GF-D8 (cell line): ENCODE measurements around the gene S100A5.
"Not testable (repeated sequence)": the region's sequence is repeated elsewhere in the genome, so short reads cannot be mapped to it uniquely, and the experiment has no call there.

Source experiments
- DNase-seq: peaks from one replicate; lab custom pipeline; 2025; lab: John Stamatoyannopoulos, UW

Gene S100A5, protein sequence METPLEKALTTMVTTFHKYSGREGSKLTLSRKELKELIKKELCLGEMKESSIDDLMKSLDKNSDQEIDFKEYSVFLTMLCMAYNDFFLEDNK

DNA sequence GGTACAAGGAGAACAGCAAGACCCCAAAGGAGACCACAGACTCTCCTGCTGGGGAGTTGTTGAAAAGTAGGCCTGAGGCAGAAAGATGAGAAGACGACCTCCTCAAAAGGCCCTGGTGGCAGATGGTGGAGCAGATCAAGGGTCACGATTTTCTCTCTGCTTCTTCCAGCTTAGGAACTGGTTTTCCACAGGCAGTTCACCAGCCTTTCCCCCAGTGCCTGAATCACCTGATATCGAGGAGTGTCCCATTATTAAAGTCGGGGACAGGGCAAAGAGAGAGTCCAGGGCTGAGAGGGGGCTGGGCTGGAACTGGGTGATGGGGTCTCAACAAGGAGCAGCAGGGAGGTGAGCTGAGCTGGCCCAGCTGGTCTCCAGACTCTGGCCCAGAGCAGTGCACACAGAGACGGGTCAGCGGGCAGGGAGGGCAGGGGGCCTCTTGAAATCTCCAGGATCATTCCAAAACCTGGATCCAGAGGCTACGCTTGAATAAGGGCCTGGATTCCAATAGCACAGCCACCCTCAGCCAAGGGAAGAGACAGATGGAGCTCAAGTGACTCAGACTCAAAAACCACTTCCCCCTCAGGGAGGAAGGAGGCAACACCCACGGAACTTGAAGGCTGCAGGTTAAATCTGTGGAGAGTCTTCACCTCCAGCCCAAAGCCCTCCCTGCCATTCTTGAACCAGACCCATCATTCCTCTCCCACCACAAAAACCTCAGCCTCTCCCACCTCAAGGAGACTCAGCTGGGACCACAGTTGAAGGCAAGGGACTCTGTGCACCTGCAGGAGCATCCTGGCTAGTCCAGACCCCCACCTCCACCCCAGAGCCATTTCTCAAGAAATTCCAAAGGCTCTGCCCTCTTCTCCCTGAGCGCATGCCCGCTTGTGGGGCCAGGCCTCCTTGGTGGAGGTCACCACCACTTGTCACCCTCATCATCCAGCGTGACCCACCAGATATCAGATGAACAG is at the start of gene S100A5:
S100A5 (minus strand) TSS at position 541 of the 968 bp plus-strand sequence. CDS start 743 bp downstream, outside the sequence.
- peak; percentile 21 for DNase-seq

DNA sequence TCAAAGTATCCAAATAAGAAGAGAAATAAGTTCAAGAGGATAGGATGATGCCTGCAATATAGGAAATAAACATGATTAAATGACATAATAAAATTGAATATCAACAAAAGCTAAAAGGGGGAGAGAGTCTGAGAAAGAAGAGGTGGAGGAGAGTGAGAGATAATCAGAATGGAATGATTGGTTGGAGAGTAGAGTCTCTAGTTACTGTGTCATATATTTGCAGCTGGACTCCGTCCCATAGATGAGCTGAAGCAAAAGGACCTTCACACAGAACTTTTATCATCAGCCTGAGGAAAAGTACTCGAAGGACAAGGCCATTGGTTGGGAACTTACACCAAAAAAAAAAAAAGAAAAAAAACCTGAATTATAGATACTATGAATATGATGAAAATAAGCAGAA is 47.7 kb upstream of the S100A5 start:
- no peak for DNase-seq

DNA sequence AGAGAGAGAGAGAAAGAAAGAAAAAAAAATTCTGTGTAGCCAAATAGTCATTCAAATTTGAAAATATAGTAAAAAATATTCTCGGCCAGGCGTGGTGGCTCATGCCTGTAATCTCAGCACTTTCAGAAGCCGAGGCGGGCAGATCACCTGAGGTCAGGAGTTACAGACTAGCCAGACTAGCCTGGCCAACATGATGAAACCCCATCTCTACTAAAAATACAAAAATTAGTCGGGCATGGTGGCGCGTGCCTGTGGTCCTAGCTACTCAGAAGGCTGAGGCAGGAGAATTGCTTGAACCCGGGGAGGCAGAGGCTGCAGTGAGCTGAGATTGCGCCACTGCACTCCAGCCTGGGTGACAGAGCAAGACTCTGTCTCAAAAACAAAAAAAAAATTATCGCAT is 47.3 kb upstream of the S100A5 start:
- not testable (repeated sequence) for DNase-seq

DNA sequence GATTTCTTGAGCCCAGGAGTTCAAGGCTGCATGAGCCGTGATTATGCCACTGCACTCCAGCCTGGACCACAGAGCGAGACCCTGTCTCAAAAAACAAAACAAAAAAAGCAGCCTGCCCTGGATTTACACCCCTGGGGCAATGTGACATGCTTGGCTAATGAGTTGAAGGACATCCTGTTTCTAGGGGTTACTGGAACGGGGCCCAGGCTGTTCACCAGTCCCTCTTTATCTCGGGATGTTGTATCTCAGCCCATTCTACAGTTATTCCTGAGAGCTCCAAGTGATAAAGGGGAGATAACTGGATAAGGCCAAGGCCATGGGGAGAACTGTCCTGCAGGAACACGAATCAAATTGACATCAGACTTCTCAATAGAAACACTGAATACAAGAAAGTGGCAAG is 46.6 kb upstream of the S100A5 start:
- DNase-seq: no peak

DNA sequence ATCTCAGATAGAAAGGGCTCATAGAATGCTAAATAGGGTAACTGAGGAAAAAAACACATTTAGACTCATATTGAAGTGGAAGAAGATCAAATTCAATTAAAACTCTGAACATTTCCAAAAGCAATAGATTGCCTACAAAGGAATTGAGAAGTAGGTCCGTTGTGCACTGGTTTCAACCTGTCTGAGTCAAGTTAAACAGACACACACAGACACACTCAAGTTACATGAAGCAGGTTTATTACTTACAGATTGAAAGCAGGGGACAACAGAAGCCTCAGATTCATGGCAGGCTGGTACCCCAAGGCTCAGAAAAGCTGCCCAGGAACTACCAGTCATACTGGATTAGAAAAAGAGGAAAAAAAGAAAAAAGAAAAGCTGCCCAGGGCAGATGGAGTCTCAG is 45.6 kb upstream of the S100A5 start:
- no peak for DNase-seq

DNA sequence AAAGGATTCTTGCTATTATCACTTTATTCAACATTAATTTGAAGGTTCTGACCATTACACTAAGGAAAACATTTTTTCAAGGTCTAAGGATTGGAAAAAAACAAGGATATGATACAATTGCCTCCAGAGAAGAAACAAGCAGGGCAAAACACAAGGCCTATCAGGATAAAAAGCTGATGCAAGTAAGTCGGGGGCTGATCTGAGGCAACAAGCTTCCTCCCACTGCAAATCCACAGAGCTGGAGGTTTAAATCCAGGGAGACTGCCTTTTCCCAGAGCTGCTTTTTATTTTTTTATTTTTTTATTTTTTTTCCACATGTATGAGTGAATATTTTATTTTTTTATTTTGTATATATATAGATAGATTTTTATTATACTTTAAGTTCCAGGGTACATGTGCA is 44.3 kb upstream of the S100A5 start:
- DNase-seq: no peak

DNA sequence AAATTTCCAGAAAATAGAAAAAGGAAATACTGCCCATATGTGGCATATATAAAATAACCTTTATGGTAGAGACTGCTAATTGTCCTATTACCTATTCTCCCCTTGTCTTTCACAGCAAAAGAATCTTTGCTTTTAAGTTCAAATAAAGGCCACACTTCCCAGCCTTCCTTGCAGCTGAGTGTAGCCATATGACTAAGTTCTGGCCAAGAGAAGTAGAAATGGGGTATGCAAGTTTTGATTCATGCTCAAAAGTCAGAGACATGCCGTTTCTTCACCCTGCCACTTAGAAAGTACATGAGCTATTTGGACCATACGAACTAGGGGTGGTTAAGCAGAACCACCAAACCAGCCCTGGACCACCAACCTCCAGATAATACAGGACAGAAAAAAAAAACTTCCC is 43.2 kb upstream of the S100A5 start:
- DNase-seq: no peak

DNA sequence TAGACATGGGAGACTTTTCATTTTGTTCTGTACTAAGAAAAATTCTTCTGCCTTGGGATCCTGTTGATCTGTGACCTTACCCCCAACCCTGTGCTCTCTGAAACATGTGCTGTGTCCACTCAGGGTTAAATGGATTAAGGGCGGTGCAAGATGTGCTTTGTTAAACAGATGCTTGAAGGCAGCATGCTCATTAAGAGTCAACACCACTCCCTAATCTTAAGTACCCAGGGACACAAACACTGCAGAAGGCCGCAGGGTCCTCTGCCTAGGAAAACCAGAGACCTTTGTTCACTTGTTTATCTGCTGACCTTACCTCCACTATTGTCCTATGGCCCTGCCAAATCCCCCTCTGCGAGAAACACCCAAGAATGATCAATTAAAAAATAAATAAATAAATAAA is 42.8 kb upstream of the S100A5 start:
- DNase-seq: not testable (repeated sequence)

DNA sequence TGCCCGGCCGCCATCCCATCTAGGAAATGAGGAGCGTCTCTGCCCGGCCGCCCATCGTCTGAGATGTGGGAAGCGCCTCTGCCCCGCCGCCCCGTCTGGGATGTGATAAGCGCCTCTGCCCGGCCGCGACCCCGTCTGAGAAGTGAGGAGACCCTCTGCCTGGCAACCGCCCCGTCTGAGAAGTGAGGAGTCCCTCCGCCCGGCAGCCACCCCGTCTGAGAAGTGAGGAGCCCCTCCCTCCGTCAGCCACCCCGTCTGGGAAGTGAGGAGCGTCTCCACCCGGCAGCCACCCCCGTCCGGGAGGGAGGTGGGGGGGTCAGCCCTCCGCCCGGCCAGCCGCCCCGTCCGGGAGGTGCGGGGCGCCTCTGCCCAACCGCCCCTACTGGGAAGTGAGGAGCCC is 42.1 kb upstream of the S100A5 start:
- DNase-seq: not testable (repeated sequence)

DNA sequence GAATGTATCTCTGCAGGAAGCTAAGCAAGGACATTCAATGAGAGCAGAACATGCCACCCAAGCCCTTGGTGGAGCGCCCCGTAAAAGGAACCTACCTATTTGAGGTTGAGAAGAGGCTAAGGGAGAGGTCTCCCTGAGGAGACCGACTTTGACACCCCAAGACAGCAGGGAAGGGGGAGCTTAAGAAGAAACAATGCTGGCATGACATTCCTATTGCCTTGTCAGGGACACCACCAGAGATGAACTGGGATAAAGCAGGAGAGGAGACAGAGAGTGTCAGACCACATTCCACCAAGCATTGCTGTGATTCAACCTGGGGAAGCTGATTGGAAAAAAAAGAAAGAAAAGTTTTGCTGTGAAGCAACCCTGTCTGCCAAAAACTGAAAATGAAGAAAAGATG is 38.2 kb upstream of the S100A5 start:
- DNase-seq: no peak

DNA sequence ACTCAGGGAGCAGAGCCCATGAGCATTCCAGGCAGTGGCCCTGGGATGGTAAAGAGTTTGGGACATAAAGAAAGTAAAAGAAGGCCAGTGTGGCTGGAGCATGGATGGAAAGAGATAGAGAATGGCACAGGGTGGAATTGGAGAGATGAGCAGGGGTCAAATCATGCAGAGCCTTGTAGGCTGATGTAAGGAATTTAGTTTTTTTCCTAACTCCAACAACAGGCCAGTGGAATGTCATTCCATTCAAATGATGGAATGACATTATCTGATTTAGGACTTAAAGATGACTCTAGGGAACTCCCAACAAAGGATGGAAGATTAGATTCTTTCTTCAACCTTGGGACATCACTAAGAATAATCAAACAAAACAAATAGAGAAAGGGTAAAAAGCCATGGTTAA is 37.8 kb upstream of the S100A5 start:
- no peak for DNase-seq

DNA sequence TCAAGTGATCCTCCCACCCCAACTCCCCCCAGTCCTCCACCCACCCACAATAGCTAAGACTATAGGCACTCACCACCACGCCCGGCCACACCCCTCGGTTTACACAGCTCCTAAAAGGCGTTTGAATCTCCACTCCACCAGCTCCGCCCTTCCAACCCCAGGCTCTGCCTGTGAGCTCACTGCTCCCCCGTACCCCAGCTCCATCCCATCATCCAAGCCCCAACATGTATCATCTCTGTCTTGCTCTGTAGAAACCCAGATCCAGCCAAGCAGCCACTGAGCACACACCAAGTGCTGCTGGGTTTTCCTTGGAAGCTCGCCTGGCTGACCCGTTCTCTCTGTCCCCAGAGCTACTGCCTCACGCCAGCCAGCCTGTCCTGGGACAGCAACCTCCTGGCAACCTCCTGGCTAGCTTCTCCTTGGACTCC is 36.9 kb upstream of the S100A5 start:
- no peak for DNase-seq

DNA sequence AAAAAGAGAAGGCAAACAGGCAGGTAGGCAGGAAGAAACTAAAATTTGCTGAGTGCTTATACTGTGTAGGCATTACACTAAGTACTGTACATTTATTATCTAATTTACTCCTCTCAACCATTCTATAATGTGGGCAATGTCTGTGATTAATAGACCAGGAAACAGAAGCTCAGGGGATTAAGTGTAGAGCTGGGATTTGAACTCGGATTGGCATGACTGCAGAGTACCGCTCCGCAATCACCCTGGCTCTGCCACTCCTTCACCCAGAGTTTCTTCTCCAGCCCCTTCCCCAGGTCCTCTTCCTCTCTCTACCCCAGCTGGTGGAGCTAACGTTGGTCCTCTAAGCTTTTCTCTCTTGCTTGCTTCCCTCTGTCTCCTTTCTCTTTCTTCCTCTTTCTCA is 36.4 kb upstream of the S100A5 start:
- DNase-seq: no peak

DNA sequence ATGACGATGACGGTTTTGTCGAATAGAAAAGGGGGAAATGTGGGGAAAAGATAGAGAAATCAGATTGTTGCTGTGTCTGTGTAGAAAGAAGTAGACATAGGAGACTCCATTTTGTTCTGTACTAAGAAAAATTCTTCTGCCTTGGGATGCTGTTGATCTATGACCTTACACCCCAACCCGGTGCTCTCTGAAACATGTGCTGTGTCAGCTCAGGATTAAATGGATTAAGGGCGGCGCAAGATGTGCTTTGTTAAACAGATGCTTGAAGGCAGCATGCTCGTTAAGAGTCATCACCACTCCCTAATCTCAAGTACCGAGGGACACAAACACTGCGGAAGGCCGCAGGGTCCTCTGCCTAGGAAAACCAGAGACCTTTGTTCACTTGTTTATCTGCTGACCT is 34.8 kb upstream of the S100A5 start:
- not testable (repeated sequence) for DNase-seq

DNA sequence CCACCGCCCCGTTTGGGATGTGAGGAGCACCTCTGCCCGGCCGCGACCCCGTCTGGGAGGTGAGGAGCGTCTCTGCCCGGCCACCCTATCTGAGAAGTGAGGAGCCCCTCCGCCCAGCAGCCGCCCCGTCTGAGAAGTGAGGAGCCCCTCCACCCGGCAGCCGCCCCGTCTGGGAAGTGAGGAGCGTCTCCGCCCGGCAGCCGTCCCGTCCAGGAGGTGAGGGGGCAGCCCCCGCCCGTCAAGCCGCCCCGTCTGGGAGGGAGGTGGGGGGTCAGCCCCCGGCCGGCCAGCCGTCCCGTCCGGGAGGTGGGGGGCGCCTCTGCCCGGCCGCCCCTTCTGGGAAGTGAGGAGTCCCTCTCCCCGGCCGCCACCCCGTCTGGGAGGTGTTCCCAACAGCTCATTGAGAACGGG is 34.4 kb upstream of the S100A5 start:
- DNase-seq: not testable (repeated sequence)

DNA sequence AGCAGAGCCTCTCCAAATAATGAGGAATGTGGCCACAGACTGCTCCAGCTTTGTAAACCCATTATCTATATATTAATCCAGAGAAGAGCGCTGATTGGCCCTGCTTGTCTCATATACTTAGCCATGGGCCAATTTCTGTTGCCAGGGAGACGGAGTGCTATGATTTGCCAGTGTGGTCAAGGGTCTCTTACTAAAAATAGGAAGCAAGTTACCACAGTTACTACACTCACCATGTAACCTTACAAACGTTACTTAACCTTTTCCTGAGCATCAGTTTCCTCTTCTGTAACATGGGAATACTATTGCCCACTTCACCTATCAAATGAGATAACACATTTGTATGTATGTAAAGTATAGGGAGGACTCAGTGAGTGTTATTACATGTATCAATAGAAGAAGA is 32.6 kb upstream of the S100A5 start:
- DNase-seq: no peak

DNA sequence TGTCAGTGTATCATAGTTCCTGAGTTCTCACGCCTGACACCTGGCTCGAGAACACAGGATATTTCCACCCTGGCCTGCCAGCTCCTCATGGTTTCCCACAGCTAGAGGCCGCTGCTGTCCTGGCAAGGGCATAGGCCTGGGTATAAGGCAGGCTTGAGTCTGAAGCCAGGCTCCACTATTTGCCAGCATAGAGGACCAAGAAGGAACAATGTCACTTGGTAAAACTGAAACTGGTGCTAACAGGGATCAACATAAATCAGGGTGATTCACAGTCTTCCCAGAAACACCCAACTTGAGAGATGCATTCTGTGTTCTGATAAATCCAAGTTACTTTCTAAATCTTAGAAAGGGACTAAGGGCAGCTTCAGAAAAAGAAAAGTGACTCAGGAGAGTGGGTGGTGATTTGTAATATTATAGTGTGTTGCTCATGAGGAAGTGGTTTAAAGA is 31.9 kb upstream of the S100A5 start:
- DNase-seq: peak; percentile 10

DNA sequence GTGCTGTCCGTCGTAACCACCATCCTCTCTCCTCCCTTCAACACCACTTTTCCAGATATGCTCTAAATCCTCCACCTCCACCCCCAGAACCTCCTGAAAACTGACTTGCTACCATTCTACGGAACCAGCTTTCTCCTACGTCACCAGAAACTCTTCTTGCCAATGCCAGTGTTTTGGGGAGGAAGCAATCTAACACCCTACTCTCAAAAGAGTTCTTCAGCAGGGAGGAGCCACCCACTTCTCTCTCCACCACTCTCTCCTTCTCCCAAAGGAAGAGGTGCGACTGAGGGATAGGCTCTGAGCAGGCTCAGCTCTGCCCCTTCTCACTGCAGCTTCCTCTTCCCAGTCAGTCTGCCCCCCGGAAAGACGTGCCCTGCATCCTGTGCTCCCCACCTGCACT is 31.0 kb upstream of the S100A5 start:
- DNase-seq: no peak

DNA sequence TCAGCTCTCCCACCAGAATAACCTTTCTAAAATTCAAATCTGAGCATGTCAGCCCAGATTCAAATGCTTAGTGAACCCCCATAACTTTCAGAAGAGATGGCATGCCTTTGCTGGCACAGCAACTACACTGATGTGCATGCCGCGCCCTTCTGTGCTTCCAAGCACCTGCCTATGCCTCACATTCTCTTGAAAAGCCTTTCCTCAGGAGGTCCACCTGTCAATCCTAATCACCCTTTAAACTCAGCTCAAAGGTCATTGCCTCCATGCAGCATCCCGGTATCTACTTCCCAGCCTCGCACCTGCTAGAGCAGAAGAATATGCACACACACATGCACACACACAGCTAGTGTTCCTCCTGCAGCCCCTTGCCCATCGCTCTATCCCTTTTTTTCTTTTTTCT is 30.1 kb upstream of the S100A5 start:
- no peak for DNase-seq

DNA sequence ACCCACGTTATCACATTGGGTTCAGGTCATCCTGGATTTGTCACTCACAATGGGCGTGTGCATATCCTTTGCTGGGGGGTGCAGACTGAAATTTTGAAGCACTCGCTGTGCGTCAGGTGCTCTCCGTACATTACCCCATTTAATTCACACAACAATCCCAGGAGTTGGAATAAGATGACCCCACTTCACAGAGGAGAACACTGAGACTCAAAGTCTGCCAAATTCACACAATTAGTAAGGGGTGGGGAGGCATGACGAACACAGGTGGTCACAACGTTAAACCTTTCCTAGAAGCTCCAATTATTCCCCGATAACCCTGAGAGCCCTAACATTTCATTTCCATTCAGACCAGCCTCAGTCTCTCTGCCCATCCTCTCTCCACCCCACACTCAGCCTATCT is 28.7 kb upstream of the S100A5 start:
- no peak for DNase-seq

DNA sequence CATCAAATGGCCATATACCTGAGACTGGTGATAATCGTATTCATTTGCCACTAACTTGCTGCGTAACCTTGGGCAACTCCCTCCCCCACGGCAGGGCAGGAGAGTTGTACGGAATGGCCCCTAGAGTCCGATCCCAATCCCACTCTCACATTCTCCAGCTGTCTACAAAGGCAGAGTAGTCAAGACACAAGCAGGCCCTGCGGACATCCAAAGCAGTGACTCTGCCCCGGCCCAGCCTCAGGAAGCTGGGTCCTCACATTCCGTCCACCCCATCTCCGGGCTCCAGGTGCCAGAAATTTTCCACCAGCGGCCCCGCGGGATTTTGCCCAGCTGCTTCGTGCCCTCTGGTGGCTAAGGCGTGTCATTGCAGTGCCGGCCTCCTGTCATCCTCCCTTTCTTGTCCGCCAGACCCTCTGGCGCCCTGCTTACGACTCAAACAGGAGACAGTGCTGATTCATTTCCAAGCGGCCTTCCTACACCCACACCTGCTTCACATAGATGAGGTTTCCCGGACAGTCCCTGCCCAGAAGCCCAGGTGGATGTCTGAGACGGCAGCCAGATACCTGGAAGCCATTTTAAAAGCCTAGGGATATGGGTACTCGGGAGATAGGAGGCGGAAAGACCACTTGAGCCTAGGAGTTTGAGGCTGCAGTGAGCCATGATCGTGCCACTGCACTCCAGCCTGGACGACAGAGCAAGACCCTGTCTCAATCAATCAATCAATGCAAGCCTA is 27.8 kb upstream of the S100A5 start:
- no peak for DNase-seq

DNA sequence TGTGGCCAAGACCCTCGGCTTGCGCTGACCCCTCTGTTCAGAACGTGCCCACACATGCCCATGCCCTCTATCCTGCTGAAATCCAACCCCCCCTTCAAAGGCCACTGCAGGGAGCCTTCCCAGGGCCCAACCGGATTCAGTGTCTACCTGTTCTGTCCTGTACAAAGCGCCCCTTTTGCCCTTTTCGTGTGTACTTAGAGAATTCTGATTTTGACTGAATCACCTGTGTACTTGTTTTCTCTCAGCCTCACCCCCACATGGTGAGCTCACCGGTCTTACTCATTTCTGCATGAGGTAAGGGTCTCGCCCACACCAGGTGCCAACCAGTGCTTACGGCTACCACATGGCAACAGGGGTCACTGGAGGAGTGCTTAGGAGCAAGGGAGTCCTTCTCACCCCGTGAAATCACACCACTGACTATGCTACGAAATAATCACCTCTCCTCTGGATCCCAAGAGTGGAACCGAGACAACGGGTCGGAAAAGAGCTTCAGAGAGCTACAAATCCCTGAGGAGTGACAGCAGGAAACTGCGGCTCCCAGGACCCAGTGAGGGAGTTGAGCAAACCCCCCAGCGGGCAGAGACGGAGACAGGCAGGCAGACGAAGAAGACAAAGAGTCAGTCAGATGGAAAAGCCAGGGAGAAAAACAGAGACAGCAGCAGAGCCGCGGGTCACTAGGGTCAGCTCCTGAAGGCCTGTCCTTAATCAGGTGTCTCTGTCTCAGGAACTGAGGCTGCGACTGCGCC is 27.1 kb upstream of the S100A5 start:
- no peak for DNase-seq
